Measurements from ENCODE around the gene SYT9.

DNA sequence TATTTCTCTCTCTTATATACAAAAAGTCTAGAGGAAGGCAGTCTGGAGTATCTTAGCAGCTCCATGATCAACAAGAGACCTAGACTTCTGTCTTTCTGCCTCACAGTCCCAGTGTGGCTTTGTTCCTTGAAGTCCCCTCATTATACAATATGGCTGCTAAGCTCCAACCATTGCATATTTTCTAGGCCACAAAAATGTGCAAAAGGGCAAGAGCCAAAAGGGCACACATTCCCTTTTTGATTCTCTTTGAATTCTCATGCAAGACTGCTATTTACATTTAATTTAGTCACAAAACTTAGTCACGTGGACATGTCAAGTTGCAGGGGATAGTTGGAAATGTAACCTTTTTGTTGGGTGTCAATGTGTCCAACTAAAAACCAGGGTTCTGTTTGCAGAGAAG, 169.4 kb downstream of the SYT9 start:
- no peak for TF ChIP-seq POLR2AphosphoS5 (IDR thresholded peaks at IDR 0.05; ENCODE audit: low read depth, low read length)
- TF ChIP-seq POLR2A (IDR thresholded peaks at IDR 0.05; ENCODE audit: low read depth, low read length): no peak
- TF ChIP-seq SPI1 (IDR thresholded peaks at IDR 0.05; ENCODE audit: low read depth, low read length): no peak
